ENCODE results near the gene NDUFAF3.

Gene NDUFAF3

DNA sequence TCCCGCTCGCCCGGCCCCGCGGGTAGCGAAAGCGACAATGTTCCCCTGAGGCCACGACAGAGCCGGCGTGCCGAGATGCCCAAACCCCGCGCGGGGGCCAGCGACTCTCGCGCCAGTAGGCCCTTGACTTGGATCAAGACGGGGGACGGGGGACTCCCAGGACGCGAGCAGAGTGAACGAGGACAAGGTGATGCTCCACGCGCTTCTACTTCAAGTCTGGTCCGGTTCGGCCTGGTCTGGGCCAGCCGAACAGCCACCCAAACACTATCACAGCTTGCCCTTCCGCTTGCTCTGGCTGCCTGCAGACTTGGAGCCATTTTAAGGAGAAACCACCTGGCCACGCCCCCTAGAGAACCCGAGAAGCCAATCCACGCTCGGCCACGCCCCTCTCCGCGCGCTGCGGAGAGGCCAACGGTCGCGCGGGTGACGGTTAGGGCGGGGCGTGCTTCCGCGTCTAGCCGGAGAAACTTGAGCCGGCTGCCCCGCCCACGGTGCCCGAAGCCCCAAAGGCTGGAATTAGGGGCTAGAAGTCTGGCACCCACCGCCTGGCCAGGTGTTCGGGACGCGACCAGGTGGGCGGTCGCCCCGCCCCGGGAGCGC is 608 bp upstream of the NDUFAF3 start (continued):
- TF ChIP-seq, protein P1, sequence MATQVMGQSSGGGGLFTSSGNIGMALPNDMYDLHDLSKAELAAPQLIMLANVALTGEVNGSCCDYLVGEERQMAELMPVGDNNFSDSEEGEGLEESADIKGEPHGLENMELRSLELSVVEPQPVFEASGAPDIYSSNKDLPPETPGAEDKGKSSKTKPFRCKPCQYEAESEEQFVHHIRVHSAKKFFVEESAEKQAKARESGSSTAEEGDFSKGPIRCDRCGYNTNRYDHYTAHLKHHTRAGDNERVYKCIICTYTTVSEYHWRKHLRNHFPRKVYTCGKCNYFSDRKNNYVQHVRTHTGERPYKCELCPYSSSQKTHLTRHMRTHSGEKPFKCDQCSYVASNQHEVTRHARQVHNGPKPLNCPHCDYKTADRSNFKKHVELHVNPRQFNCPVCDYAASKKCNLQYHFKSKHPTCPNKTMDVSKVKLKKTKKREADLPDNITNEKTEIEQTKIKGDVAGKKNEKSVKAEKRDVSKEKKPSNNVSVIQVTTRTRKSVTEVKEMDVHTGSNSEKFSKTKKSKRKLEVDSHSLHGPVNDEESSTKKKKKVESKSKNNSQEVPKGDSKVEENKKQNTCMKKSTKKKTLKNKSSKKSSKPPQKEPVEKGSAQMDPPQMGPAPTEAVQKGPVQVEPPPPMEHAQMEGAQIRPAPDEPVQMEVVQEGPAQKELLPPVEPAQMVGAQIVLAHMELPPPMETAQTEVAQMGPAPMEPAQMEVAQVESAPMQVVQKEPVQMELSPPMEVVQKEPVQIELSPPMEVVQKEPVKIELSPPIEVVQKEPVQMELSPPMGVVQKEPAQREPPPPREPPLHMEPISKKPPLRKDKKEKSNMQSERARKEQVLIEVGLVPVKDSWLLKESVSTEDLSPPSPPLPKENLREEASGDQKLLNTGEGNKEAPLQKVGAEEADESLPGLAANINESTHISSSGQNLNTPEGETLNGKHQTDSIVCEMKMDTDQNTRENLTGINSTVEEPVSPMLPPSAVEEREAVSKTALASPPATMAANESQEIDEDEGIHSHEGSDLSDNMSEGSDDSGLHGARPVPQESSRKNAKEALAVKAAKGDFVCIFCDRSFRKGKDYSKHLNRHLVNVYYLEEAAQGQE (tag by site-specific recombination; IDR thresholded peaks at IDR 0.05), result no peak
- TF ChIP-seq, protein P2, sequence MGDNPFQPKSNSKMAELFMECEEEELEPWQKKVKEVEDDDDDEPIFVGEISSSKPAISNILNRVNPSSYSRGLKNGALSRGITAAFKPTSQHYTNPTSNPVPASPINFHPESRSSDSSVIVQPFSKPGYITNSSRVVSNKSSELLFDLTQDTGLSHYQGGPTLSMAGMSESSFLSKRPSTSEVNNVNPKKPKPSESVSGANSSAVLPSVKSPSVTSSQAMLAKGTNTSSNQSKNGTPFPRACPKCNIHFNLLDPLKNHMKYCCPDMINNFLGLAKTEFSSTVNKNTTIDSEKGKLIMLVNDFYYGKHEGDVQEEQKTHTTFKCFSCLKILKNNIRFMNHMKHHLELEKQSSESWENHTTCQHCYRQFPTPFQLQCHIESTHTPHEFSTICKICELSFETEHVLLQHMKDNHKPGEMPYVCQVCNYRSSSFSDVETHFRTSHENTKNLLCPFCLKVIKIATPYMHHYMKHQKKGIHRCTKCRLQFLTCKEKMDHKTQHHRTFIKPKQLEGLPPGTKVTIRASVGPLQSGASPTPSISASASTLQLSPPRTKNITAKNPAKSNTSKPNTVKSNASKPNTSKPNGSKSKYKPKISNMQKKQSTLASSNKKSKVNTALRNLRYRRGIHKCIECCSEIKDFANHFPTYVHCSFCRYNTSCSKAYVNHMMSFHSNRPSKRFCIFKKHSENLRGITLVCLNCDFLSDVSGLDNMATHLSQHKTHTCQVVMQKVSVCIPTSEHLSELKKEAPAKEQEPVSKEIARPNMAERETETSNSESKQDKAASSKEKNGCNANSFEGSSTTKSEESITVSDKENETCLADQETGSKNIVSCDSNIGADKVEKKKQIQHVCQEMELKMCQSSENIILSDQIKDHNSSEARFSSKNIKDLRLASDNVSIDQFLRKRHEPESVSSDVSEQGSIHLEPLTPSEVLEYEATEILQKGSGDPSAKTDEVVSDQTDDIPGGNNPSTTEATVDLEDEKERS (tag by site-specific recombination; IDR thresholded peaks at IDR 0.05), result no peak
- TF ChIP-seq ZFP37 (tag by site-specific recombination; IDR thresholded peaks at IDR 0.05) (no peak; the same call in 1 of the 2 replicates), PRDM1 (tag by site-specific recombination; IDR thresholded peaks at IDR 0.05) (no peak), ZNF248 (tag by site-specific recombination; IDR thresholded peaks at IDR 0.05) (no peak), ZNF629 (tag by site-specific recombination; IDR thresholded peaks at IDR 0.05) (no peak), ZNF140 (tag by site-specific recombination; IDR thresholded peaks at IDR 0.05) (no peak), ZNF624 (tag by site-specific recombination; IDR thresholded peaks at IDR 0.05) (no peak), ZNF223 (tag by site-specific recombination; IDR thresholded peaks at IDR 0.05) (no peak), ZNF239 (tag by site-specific recombination; IDR thresholded peaks at IDR 0.05) (no peak; the same call in 1 of the 2 replicates), ZNF585B (tag by site-specific recombination; IDR thresholded peaks at IDR 0.05) (no peak), YY1 (tag by site-specific recombination; IDR thresholded peaks at IDR 0.05) (peak; percentile 35; the same call in 1 of the 2 replicates), GFI1B (tag by site-specific recombination; IDR thresholded peaks at IDR 0.05) (no peak), ZNF610 (tag by site-specific recombination; IDR thresholded peaks at IDR 0.05; ENCODE audit: borderline replicate concordance) (no peak), ZNF701 (tag by site-specific recombination; IDR thresholded peaks at IDR 0.05) (no peak), GLI4 (tag by site-specific recombination; IDR thresholded peaks at IDR 0.05) (peak; percentile 48; the same call in 1 of the 2 replicates), ZNF510 (tag by site-specific recombination; IDR thresholded peaks at IDR 0.05; ENCODE audit: insufficient replicate concordance) (no peak), ZNF341 (tag by site-specific recombination; IDR thresholded peaks at IDR 0.05; ENCODE audit: low read depth) (peak; percentile 12; the same call in 1 of the 2 replicates)
- TF ChIP-seq, protein P3, sequence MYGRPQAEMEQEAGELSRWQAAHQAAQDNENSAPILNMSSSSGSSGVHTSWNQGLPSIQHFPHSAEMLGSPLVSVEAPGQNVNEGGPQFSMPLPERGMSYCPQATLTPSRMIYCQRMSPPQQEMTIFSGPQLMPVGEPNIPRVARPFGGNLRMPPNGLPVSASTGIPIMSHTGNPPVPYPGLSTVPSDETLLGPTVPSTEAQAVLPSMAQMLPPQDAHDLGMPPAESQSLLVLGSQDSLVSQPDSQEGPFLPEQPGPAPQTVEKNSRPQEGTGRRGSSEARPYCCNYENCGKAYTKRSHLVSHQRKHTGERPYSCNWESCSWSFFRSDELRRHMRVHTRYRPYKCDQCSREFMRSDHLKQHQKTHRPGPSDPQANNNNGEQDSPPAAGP (tag by site-specific recombination; IDR thresholded peaks at IDR 0.05), result no peak; the same call in 1 of the 2 replicates
- TF ChIP-seq, protein P4, sequence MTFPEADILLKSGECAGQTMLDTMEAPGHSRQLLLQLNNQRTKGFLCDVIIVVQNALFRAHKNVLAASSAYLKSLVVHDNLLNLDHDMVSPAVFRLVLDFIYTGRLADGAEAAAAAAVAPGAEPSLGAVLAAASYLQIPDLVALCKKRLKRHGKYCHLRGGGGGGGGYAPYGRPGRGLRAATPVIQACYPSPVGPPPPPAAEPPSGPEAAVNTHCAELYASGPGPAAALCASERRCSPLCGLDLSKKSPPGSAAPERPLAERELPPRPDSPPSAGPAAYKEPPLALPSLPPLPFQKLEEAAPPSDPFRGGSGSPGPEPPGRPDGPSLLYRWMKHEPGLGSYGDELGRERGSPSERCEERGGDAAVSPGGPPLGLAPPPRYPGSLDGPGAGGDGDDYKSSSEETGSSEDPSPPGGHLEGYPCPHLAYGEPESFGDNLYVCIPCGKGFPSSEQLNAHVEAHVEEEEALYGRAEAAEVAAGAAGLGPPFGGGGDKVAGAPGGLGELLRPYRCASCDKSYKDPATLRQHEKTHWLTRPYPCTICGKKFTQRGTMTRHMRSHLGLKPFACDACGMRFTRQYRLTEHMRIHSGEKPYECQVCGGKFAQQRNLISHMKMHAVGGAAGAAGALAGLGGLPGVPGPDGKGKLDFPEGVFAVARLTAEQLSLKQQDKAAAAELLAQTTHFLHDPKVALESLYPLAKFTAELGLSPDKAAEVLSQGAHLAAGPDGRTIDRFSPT (tag by site-specific recombination; IDR thresholded peaks at IDR 0.05), result peak; percentile 98; the same call in 1 of the 2 replicates
- TF ChIP-seq, protein P5, sequence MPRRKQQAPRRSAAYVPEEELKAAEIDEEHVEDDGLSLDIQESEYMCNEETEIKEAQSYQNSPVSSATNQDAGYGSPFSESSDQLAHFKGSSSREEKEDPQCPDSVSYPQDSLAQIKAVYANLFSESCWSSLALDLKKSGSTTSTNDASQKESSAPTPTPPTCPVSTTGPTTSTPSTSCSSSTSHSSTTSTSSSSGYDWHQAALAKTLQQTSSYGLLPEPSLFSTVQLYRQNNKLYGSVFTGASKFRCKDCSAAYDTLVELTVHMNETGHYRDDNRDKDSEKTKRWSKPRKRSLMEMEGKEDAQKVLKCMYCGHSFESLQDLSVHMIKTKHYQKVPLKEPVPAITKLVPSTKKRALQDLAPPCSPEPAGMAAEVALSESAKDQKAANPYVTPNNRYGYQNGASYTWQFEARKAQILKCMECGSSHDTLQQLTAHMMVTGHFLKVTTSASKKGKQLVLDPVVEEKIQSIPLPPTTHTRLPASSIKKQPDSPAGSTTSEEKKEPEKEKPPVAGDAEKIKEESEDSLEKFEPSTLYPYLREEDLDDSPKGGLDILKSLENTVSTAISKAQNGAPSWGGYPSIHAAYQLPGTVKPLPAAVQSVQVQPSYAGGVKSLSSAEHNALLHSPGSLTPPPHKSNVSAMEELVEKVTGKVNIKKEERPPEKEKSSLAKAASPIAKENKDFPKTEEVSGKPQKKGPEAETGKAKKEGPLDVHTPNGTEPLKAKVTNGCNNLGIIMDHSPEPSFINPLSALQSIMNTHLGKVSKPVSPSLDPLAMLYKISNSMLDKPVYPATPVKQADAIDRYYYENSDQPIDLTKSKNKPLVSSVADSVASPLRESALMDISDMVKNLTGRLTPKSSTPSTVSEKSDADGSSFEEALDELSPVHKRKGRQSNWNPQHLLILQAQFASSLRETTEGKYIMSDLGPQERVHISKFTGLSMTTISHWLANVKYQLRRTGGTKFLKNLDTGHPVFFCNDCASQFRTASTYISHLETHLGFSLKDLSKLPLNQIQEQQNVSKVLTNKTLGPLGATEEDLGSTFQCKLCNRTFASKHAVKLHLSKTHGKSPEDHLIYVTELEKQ (tag by site-specific recombination; IDR thresholded peaks at IDR 0.05; ENCODE audit: borderline replicate concordance), result peak; percentile 17; the same call in 1 of the 2 replicates
- TF ChIP-seq, protein P6, sequence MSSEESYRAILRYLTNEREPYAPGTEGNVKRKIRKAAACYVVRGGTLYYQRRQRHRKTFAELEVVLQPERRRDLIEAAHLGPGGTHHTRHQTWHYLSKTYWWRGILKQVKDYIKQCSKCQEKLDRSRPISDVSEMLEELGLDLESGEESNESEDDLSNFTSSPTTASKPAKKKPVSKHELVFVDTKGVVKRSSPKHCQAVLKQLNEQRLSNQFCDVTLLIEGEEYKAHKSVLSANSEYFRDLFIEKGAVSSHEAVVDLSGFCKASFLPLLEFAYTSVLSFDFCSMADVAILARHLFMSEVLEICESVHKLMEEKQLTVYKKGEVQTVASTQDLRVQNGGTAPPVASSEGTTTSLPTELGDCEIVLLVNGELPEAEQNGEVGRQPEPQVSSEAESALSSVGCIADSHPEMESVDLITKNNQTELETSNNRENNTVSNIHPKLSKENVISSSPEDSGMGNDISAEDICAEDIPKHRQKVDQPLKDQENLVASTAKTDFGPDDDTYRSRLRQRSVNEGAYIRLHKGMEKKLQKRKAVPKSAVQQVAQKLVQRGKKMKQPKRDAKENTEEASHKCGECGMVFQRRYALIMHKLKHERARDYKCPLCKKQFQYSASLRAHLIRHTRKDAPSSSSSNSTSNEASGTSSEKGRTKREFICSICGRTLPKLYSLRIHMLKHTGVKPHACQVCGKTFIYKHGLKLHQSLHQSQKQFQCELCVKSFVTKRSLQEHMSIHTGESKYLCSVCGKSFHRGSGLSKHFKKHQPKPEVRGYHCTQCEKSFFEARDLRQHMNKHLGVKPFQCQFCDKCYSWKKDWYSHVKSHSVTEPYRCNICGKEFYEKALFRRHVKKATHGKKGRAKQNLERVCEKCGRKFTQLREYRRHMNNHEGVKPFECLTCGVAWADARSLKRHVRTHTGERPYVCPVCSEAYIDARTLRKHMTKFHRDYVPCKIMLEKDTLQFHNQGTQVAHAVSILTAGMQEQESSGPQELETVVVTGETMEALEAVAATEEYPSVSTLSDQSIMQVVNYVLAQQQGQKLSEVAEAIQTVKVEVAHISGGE (tag by site-specific recombination; conservative IDR thresholded peaks at IDR 0.05; ENCODE audit: low read depth), result peak; percentile 31
